ENCODE measurements around the gene CD96.
A peak's percentile ranks its signal among the peaks of the same experiment; 100 is the strongest.

The CD96 gene

DNA sequence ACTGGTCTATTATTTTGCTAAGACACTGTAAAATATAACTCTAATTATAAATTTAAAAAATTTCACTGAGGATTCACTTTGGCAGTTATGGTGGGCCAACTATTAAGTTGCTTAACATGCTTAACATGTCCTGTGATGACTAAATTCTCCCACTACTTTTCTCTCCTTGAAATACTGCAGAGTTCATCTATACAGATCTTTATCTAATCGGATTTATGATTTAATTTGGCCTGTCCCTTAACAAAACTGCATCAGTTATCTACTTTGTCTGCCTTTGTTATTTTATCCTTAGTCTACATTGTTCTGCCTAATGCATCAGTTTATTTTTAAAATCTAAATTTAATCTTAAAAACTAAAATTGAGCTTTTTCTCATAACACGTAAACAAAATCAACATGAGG is 26.4 kb downstream of the CD96 start:
- DNase-seq = no peak

DNA sequence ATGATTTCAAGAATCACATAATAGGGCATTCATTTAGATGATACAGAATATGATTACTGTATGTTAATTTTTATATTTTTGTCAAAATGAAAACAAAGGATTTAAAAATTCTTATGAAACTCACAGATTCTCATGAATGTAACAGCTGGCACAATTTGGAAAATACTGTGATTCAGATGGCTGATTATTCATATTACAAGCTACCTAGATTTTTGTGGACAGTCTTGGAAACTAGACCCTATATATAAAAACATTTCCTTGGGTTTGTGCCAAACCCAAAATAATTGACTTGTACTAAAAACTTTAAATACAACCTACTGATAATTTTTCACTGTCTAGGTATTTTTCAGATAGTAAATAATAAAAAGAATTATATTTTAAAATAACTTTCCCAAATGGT is 26.9 kb downstream of the CD96 start:
- no peak for DNase-seq

DNA sequence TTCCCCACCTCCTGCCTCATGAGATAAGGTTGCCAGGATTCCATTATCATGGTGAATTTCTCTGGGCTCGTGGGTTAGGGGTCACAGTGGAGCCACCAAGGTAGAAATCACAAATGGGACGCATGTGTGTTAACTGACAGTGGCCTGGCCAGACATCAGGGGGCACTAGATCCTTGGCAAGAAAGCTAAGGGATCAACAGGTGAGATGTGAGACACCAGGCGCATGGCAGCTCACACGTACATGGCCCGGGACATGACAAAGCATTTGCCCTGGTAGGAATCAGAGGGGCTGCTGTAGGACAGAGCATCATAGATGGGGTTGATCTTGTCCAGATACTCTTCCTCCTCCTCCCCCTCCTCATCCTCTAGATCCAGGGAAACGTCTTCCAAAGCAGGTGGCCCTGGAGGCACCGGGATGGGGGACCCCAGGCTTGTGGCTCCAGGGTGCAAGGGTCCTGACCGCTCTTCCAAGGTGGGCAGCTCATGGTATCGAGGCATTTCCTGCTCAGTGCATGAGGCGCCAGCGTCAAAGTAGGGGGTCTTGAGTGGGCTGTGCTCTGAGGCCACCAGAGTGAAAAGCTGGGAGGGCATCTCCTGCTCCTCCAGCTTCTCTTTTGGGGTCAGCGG is 28.5 kb downstream of the CD96 start:
- no peak for DNase-seq

DNA sequence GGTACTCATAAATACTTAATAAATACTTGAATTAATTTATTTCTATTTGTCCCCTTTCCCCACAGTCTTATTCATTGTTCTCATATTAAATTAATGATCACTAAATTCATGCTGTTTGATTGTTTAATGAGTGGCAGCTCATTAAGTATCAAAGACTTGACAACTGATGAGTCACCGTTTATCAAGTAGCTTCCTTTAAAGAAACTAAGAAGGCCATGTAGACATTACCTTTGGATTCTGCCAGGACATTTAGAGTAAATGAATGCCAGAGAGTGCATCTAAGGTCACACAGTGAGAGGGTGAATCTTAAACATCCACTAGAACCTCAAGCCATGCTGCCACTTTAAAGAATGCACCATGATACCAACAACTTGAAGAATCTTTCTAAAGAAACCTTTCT is 29.3 kb downstream of the CD96 start:
- DNase-seq = no peak

DNA sequence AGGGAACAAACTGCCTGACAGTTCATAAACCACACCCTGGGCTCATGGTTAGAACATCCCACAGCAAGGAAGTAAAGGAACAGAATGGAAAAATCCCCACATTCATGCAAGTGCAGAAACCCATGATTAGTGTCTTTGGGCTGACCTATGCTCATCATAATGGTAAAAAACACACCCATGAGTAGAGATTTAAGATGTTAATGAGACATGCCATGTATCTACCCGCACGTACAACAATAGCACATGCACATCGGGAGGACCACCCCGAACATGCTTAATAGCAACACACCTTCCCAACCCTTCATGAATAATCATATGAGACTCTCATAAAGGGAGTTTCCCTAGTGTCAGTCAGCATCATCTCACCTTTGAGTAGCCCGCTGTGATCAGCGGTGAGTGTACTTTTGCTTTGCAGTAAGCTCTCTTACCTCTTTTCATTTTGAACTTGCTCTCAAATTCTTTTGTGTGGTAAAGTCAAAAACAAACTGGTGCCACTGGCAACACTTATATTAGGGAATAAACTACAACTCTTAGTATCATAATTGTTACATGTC is 30.0 kb downstream of the CD96 start:
- peak; percentile 56 for DNase-seq

DNA sequence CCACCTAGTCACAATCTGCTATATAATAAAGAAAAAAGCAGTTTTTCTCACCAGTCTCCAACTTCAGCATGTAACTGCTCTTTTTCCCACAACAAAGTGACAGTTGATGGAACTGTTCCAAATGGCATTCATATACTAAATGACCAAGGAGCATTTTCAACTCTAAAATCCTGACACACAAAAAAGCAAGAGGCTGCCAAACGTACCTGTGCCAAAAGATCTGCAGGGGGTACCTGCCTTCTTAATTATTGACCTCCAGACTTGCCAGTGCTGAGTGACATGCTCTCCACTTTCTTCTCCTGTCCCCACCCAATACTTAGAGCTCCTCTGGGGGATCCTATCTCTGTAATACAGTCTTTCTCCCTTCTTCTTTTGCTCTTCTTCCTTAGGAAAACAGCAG is 35.1 kb downstream of the CD96 start:
- no peak for DNase-seq

DNA sequence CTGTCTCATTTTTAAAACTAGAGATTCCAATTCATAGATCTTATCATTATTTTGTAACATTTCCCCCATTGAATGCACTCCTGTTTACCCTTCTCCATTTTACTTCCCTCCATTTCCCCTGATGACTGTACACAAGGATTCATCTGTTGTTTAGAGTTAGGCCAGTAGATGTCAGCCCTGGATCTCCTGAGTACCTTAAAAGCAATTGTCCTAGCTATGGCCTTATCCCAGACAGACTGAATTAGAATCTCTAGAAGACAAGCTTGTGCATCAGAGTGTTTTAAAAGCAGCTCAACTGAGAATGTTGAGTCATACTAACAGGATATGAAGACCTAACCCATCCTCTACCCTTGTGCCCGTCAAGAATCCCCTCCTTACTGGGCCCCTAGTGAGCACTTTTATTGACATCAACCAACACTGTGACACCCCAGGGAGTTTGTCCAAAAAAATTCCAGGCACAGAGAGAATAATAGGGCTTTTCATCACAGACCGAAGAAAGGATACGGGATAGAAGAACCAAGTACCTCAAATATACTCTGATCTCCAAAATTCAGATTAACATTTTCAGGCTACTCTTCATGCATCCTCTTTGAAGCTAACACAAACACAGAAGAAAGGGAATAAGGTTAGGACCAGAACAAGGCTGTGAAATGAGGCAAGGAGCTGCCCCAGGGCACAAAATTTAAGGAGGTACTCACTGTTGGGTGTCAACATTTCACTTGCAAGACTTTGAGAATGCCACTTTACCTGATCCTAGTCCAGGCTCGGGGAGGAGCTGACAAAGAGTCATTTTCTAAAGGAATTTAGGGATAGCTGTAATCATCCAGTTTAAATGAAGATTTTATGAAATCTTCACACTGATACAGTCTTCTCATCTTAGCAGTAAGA is 36.0 kb downstream of the CD96 start:
- DNase-seq = no peak

DNA sequence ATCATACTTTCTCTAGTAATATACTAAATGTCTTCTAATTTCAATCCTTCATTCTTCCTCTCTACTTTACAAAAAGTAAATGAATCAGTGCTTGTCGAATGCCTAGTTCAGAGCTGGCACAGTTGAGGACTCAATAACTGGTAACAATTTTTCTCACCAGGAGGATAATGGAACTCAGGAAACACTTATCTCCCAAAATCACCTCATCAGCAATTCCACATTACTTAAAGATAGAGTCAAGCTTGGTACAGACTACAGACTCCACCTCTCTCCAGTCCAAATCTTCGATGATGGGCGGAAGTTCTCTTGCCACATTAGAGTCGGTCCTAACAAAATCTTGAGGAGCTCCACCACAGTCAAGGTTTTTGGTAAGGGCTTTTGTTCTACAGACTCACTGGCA is 36.9 kb downstream of the CD96 start:
- no peak for DNase-seq

DNA sequence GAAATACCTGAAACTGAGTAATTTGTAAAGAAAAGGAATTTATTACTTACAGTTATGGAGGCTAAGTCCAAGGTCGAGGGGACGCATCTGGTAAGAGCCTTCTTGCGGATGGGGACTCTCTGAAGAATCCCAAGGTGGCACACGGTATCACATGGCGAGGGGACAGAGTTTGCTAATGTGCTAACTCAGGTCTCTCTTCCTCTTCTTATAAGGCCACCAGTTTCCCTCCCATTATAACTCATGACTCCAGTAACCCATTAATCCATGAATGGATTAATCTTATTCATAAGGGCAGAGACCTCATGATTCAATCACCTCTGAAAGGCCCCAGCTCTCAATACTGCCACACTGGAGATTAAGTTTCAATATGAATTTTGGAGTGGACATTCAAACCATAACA is 37.5 kb downstream of the CD96 start:
- DNase-seq = no peak

DNA sequence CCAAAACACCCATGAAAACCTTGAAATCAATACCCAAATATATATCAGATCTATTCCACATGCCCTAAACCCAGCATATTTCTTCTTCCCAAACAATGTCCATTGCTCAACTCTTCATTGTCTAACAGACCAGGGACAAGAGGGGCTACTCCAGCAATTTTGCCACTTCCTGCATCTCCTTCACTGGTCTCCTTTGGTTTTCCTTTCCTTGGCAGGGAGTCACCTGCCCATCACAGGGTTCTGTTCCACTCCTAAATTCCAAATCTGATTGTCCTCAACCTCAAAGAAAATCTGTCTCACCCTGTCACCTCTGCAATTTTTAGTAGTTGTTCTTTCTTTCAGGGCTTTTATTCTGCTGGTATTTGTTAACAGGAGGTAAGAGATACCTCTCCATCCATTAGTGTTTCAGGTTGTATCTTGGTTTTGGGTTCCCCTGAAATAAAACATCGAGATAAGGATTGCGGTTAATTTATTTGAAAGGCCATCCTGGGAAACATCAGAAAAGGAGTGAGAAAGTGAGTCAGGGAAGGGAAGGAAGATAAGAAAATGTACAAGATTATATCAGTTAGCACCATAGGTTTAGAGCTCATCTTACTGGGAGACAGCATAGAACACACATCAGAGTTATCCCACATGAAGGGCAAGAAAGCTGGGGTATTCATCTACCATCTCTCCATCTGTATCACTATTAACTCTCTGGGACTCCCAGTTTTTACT is 39.6 kb downstream of the CD96 start:
- DNase-seq = no peak

DNA sequence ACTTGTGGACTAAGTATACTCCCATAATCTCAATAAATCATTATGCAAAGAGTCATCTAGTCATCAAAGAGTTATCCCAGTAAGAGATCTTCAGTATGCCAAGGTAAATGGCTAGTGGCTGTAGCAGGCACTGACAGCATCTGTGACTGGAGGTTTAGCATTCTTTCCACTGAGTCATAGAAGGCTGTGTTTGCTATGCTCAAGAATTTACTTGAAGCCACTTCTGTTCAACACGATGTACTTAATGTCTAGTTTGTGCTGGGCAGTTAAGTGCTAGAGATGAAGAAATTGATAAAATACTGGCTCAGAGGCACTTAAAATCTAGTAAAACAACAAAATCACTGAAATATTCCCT is 40.1 kb downstream of the CD96 start:
- DNase-seq = no peak

DNA sequence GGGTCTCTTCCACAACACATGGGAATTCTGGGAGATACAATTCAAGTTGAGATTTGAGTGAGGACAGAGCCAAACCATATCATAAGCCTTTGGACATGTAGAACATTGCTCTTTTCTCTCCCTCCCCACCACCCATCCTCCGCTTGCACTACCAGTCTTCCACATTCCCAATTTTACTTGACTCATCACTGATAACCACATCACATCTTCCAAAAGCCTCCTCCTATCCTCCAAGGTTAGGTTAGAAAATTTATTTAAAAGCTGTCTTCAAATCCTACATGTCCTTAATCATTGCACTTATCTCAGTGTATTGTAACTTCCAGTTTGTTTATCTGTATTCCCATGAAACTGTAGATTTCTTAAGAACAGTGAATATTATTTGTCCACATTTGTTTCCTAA is 42.7 kb downstream of the CD96 start:
- DNase-seq = no peak

DNA sequence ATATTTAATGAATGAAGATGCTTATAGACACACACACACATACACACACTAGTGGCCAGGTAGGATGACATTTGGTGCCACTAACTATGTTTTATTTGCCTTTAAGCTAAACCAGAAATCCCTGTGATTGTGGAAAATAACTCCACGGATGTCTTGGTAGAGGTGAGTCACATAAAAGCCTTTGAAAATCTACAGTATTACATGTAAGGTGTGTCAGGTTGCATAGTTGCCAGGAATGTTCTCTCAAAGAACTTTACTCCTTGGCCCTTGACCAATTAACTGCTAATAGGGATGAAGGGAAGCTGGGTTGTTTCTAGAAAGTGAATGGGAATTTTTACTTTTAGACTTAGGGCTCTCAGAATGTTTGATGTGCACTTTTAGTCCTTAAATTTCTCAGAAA is 43.2 kb downstream of the CD96 start:
- no peak for DNase-seq

DNA sequence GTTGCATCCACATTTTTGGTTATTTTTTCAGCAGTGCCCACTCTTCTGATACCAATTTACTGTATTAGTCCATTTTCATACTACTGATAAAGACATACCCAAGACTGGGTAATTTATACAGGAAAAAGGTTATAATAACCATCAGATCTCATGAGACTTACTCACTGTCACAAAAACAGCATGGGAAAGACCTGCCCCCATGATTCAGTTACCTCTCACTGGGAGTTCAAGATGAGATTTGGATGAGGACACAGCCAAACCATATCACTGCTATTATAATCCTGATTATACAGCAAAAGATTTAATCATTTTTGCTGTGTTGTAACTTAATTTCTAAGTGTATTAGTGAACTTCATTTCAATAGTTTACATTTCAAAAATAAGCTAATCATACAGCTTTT is 46.5 kb downstream of the CD96 start:
- DNase-seq = no peak

DNA sequence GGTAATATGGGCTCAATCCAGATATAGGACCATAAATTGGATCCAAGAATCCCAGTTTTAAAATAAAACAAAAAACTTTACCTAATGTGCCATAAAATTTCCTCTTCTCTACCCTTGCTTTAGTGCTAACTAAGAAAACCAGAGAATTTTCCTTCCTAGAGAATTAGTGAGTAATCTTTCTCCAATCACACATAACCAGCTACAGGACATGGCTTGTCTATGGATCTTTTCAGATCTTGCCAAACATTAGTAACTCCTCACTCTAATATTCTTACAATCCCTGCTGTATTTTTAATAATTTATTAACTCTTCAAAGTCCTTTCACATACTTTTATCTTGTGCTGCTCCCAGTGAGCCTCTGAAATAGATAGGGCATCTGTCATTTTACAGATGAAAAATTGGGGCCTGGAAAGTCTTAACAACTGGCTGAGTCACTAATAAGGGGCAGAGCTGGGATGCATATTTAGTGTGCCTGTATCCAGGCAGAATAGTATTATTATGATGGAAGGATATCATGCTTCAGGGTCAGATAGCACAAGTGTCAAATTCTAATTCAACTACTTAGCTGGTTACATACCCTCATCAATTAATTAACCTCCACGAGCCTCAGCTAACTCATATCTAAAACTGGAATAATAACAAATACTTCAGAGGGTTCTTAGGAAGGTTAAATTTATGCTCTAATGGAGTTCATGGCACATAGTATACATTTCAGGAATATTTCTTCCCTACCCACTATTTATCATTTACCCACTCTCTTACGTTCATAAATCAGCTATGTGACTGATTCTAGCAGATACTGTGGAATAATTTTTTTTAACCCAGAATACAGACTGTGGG is 47.5 kb downstream of the CD96 start:
- no peak for DNase-seq

DNA sequence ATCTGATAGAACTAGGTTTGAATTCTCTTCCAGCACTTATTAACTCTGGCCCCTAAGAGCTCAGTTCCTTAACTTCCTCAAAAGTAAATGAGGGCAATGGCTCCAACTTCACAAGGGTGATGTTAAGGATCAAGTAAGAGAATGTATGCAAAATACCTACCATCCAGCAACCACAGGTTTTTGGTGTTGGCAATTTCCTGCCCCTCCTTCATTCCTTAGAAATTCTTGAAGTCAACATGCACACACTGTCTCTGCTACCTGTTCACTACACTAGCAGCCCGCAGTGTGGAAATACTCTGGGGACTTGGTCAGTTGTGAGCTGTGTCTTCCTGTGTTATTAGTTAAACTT is 48.1 kb downstream of the CD96 start:
- DNase-seq = no peak

DNA sequence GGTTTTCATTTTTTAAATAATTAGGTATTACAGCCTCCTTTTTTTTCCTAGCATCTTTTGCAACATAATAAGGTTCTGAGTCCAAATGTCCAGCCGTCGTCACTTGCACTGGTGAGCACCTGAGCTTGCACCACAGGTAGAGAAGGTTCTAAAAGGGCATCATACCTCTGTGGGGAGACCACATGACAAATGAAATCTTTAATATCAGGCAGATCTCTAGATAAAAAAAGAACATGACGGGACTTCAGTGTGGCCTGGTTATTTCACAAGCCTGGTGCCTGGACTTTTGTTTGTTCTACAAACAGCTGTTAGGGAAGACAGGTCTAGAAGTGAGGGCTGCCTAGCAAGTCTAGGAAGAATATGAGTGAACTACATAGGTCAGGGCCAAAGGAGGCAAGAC is 49.6 kb downstream of the CD96 start:
- no peak for DNase-seq

DNA sequence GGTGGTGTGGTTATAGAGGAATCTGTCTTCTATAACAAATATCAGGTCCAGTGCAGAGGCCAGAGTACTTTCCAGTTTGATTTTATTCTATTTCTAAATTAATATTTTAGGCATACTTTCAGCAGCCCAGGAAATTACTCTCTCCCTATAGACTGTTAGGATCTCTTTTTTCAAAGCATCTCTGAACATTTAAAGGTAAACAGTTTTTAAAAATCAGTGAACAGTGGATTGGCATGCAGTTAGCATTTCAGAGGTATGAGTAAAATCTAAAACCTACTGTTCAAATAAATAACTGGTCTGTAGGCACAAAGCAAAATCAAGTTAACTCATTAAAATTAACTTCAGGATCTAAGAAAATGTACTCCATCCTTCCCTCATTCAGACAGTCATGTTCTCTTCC is 50.1 kb downstream of the CD96 start:
- DNase-seq = no peak

DNA sequence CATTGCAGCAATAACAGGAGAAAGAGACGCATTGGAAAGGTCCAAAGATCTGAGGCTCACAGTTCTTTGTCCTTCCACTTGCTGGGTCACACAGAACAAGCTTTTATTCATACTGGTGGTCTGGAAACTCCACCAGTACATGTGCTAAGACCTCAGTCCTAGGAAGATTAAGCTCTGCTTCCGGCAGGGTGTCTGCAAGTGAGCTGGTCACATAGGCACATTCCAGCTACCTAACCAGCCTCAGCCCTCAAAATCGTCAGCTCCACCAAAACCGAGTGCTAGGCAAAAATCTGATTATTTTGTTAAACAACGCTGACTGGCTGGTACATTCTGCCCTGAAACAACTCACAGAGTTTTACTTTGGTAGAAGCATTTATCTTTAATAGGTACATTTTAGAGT is 50.9 kb downstream of the CD96 start:
- no peak for DNase-seq

DNA sequence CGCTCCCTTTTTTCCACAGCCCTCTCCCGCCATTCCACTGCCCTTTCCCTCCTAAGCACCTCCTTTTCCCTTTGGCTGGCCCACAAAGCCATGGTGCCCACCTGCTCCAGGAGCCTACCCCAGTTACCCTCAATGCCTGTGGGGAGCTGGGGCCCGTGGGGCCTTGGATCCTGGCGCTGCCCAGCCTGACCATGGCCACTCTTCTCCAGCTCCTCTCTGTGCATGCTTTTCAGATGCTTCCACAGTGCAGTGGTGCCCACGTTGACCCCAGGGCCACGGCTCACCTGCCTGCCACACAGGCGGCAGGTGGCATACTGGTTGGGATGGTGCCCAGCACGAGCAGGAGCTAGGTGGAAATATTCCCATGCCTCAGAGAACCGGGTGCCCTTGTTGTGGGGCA is 51.7 kb downstream of the CD96 start:
- no peak for DNase-seq

DNA sequence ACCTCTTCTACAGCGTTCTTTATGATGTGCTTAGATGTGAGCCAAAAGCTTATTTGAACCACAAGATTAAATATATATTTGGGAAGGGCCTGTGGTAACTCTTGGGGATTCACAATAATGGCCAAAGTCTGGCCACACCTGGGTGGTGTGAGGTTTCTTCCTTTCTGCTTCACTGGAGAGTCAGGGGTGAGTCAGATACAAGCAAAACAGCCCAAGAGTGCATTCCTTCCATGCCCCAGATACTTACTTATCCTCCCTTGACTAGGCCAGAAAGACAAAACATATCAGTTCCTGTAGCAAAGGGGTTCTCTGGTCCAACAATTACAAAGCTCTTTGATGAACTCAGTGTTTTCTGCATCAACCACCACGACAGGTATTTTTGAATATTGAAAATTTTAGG is 52.2 kb downstream of the CD96 start:
- no peak for DNase-seq

DNA sequence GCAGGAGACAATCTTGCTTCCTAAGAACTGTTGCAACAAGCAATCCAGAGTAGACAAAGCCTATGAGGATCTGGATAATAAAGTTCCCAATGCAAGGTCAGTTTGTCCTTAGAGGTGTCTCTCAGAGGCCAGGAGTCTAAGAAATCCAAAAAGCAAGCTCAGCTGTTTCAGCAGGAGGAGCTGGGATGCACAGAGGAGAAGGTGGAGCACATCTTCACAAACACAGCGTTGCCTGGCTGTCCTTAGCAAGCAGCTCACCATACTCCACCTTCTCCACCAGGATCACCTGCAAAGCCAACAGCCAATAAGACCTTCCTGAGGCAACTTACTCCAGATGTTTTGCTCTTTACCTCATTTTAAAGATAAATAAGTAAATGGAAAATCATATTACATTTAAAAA is 52.8 kb downstream of the CD96 start:
- DNase-seq = no peak

DNA sequence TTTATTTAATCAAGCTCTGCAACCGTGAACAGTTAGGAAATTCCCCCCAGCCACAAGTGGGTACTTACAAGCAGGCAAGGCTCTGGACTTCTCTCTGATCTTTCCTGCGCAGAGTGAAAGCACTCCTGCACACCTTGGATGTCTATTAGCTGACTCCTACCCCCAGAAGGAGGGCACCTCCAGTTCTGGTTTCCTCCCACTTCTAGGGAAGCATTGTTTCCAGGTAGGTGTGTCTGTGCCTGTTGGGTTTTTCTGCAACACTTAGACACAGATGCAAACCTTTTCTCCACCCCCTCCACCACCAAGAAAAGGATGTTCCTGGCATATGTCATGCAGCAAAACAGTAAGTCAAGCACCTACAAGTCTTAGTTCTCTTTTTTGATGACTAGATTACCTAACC is 53.2 kb downstream of the CD96 start, which contains the start of gene ZBED2:
Gene ZBED2 (minus strand): TSS at position 115 of the 400 bp plus-strand sequence. CDS start 1,145 bp downstream, outside the sequence.
- peak; percentile 70 for DNase-seq
